ENCODE results near the gene ABHD16B.

DNA sequence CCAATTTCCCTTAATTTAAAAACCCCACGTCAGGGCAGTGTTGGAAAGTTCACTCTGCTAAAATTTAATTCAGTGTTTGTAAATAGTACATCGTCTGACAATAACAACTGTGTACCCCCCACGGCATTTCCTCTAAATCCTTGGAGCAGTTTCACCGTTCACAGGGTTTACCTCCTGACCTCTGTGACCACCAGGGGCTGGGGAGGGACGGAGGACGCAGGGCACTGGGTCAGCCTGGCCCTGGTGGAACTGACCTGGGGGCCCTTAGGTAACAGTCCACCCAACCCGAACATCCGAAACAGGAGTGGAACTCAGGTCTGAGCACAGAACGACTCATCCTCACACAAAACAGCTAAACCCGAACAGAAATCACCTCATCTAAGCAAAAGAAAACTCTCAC, 32.3 kb upstream of the ABHD16B start:
- TF ChIP-seq POLR2AphosphoS5 (IDR thresholded peaks at IDR 0.05) (no peak), POLR2A (IDR thresholded peaks at IDR 0.05) (no peak)
